ENCODE measurements around the gene MTCP1. TPM values are rescaled to one million over a fixed set of nuclear protein-coding genes. Genes with fewer than 3 reads are reported as not detected.

Gene MTCP1
- total RNA-seq (ENCODE audit: low replicate concordance), result 11.5 and 15.2 TPM in 2 replicates

GRCh38 chrX:155070975-155071693 is at the start of gene MTCP1, which contains the start of the genes BRCC3 and CMC4:
MTCP1 (minus strand) TSS chrX:155071136; CDS start chrX:155066010, 5,126 bp downstream.
BRCC3 (plus strand) TSS chrX:155071508; CDS start chrX:155071528, 20 bp downstream.
CMC4 (minus strand) TSS chrX:155071136; CDS start chrX:155064023, 7,113 bp downstream.

GRCh38 chrX:155026727-155027508 is 44.0 kb downstream of the MTCP1 start, which contains the start of gene FUNDC2:
FUNDC2 (plus strand) TSS chrX:155026844; CDS start chrX:155026939, 95 bp downstream.

GRCh38 chrX:155022585-155022984 is 48.4 kb downstream of the MTCP1 start, which contains the start of gene F8:
F8 (minus strand) TSS chrX:155022723; CDS start chrX:155022552, 171 bp downstream.

Other genes with a start within 250 kb of the MTCP1 start
- gene SMIM9, start 236.5 kb downstream of the MTCP1 start, total RNA-seq (ENCODE audit: low replicate concordance), result not detected in 2 replicates
- 0.82 and 1.4 TPM in 2 replicates for gene F8A1, start 184.8 kb downstream of the MTCP1 start, total RNA-seq (ENCODE audit: low replicate concordance)
- gene F8, start 48.4 kb downstream of the MTCP1 start, total RNA-seq (ENCODE audit: low replicate concordance), result 1.7 and 3.5 TPM in 2 replicates
- 39.4 and 59.9 TPM in 2 replicates for gene FUNDC2, start 44.3 kb downstream of the MTCP1 start, total RNA-seq (ENCODE audit: low replicate concordance)
- 1.5 and 8.4 TPM in 2 replicates for gene CMC4, start within 50 bp of the MTCP1 start, total RNA-seq (ENCODE audit: low replicate concordance)
- gene BRCC3, start 372 bp upstream of the MTCP1 start, total RNA-seq (ENCODE audit: low replicate concordance), result 9.2 and 12.1 TPM in 2 replicates
- 17.1 and 52.7 TPM in 2 replicates for gene VBP1, start 145.3 kb upstream of the MTCP1 start, total RNA-seq (ENCODE audit: low replicate concordance)
- 0.47 and 0.53 TPM in 2 replicates for gene RAB39B, start 193.4 kb upstream of the MTCP1 start, total RNA-seq (ENCODE audit: low replicate concordance)

Measured in smooth muscle cell of the coronary artery (primary cell).